Liver (tissue), 9 donors: ENCODE results near the gene PSRC1. TPM values are rescaled to one million over a fixed set of nuclear protein-coding genes. Genes with fewer than 3 reads are reported as not detected.

Experiments used
- DNase-seq: peaks from one replicate; pipeline ENCODE4 v3.0.0-alpha.2; 2017; ENCODE audit warnings: low spot score
- H3K27ac ChIP-seq, 2 donors: one replicate each; pipeline ENCODE4 v1.7.0; 2013; ENCODE audit warnings: inconsistent platforms in 2 of 2, low read length in 2 of 2, control low read depth in 1 of 2, low read depth in 1 of 2, mild to moderate bottlenecking in 1 of 2
- H3K27me3 ChIP-seq, 4 donors: one replicate each; pipeline versions ENCODE4 v1.6.1 to v1.7.0; 2013; ENCODE audit warnings: low read length in 3 of 4, inconsistent platforms in 1 of 4, mild to moderate bottlenecking in 1 of 4, moderate library complexity in 1 of 4; ENCODE audit not compliant: control insufficient read depth in 4 of 4, insufficient read depth in 4 of 4
- H3K36me3 ChIP-seq, 4 donors: one replicate each; pipeline versions ENCODE4 v1.6.1 to v1.7.0; 2013; ENCODE audit warnings: low read length in 3 of 4, mild to moderate bottlenecking in 3 of 4, low read depth in 1 of 4, moderate library complexity in 1 of 4; ENCODE audit not compliant: control insufficient read depth in 4 of 4, insufficient read depth in 3 of 4
- H3K4me1 ChIP-seq, 4 donors: one replicate each; pipeline versions ENCODE4 v1.6.1 to v1.7.0; 2013; ENCODE audit warnings: low read length in 3 of 4, mild to moderate bottlenecking in 3 of 4, moderate library complexity in 1 of 4; ENCODE audit not compliant: control insufficient read depth in 4 of 4, insufficient read depth in 4 of 4
- H3K4me3 ChIP-seq, 3 donors: one replicate each; pipeline versions ENCODE4 v1.6.1 to v1.7.0; 2013; ENCODE audit warnings: low read length in 3 of 3, control low read depth in 1 of 3, low read depth in 1 of 3, mild to moderate bottlenecking in 1 of 3
- H3K9ac ChIP-seq, 2 donors: one replicate each; pipeline ENCODE4 v1.7.0; 2013; ENCODE audit warnings: low read length in 2 of 2, mild to moderate bottlenecking in 2 of 2, moderate library complexity in 2 of 2, control low read depth in 1 of 2, low read depth in 1 of 2
- H3K9me3 ChIP-seq, 4 donors: one replicate each; pipeline versions ENCODE4 v1.6.1 to v1.7.0; 2013; ENCODE audit warnings: low read length in 3 of 4; ENCODE audit not compliant: control insufficient read depth in 4 of 4
- EGR1 ChIP-seq, 2 donors: IDR thresholded peaks; 2 replicates each; pipeline ENCODE4 v1.6.1; 2016 to 2018; ENCODE audit warnings: antibody characterized with exemption in 2 of 2, low read depth in 2 of 2
- FOXA1 ChIP-seq: IDR thresholded peaks from 2 replicates; pipeline ENCODE4 v1.6.1; 2016; ENCODE audit warnings: antibody characterized with exemption
- FOXA2 ChIP-seq: IDR thresholded peaks from 2 replicates; pipeline ENCODE4 v1.6.1; 2016; ENCODE audit warnings: antibody characterized with exemption
- HNF4A ChIP-seq, 2 donors: conservative IDR thresholded peaks; 2 replicates each; pipeline ENCODE4 v1.6.1; 2016; ENCODE audit warnings: antibody characterized with exemption in 2 of 2, mild to moderate bottlenecking in 2 of 2
- HNF4G ChIP-seq: IDR thresholded peaks from 2 replicates; pipeline ENCODE4 v1.6.1; 2016; ENCODE audit warnings: antibody characterized with exemption
- JUND ChIP-seq, 2 donors: IDR thresholded peaks; 2 replicates each; pipeline ENCODE4 v1.6.1; 2016; ENCODE audit warnings: antibody characterized with exemption in 2 of 2
- NR2F2 ChIP-seq: IDR thresholded peaks from 2 replicates; pipeline ENCODE4 v1.6.1; 2016; ENCODE audit warnings: antibody characterized with exemption
- RAD21 ChIP-seq, 2 donors: IDR thresholded peaks; 2 replicates each; pipeline ENCODE4 v1.6.1; 2016; ENCODE audit warnings: antibody characterized with exemption in 2 of 2, mild to moderate bottlenecking in 2 of 2
- RXRA ChIP-seq, 2 donors: IDR thresholded peaks; 2 replicates each; pipeline ENCODE4 v1.6.1; 2017 to 2018; ENCODE audit warnings: antibody characterized with exemption in 2 of 2, mild to moderate bottlenecking in 1 of 2
- SP1 ChIP-seq: IDR thresholded peaks from 2 replicates; pipeline ENCODE4 v1.6.1; 2018; ENCODE audit warnings: antibody characterized with exemption, mild to moderate bottlenecking
- TAF1 ChIP-seq: conservative IDR thresholded peaks from 2 replicates; pipeline ENCODE4 v1.6.1; 2016; ENCODE audit warnings: antibody characterized with exemption, mild to moderate bottlenecking
- YY1 ChIP-seq: IDR thresholded peaks from 2 replicates; pipeline ENCODE4 v1.6.1; 2016; ENCODE audit warnings: antibody characterized with exemption, mild to moderate bottlenecking
- WGBS: extraction: QIAGEN DNeasy Blood & Tissue Kit; methylation state at CpG from one replicate; pipeline ENCODE4 v1.1.7; 2013; 5-methylcytosine and 5-hydroxymethylcytosine counted together
- polyA plus RNA-seq, 2 donors: library from polyadenylated mRNA; stranded (reverse) in 1 of 2; unstranded in 1 of 2; fragments of 200-250 nt in 1 of 2; fragments of >200 nt in 1 of 2; fragmentation: Nextera tagmentation in 1 of 2; extraction: Ambion mirVana in 1 of 2; gene quantifications; one replicate each; pipeline versions ENCODE4 v1.2.1 to v1.2.3, GENCODE V29; 2013 to 2015
- total RNA-seq, 2 donors: library from RNA; depleted of rRNA; stranded (reverse); fragments of >200 nt; gene quantifications; one replicate each; pipeline ENCODE4 v1.2.3, GENCODE V29; 2014
- TF ChIP-seq, protein P1 (sequence below): IDR thresholded peaks from 2 replicates; pipeline ENCODE4 v1.6.1; 2016; ENCODE audit warnings: antibody characterized with exemption
- TF ChIP-seq, protein P2 (sequence below): IDR thresholded peaks from 2 replicates; pipeline ENCODE4 v1.6.1; 2016; ENCODE audit warnings: antibody characterized with exemption, mild to moderate bottlenecking
- TF ChIP-seq, protein P3 (sequence below): fragments of 150-350 bp; IDR thresholded peaks from 2 replicates; pipeline ENCODE4 v1.5.1; 2017; ENCODE audit warnings: improper control_type of control experiment, low read depth, low read length; ENCODE audit not compliant: missing input control
- TF ChIP-seq, protein P4 (sequence below): IDR thresholded peaks from 2 replicates; pipeline ENCODE4 v1.6.1; 2016; ENCODE audit warnings: antibody characterized with exemption
- donor health status: healthy.
- donor health status: healthy.
- donor health status: healthy.
- donor health status: healthy.
- donor health status: healthy.

PSRC1 gene
- total and polyA plus RNA-seq, 4 donors: 0.25 to 2.6 (median 1.1) TPM

DNA sequence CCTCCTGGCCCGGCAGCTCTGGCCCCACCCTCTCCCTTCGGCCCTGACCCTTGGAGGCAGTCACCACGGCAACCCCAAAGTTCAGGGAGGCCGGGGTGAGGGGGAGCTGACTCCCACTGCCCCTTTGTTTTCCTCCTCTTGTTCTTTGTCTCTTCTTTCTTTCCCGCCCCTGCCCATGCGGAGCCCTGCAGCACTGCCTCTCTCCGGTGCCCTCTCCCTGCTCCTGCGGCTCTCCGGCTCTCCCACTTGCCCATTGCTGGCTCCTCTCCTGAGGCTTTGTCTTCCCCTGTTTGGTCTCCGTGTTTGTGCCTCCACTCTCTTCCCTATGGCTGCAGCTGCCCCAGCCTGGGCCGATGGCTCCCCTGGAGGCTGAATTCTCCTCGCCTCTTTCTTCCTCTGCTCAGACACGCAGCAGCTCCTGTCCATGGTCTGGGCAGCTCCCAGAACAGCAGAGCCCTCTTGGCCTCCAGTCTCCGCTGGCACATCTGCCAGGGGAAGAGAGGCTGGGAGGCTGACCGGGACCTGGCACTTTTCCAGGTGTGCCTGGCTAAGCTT is 27.8 kb downstream of the PSRC1 start:
- DNase-seq: no peak
- Histone ChIP-seq H3K4me3 (no peak overlapping the region), H3K27me3 (no peaks in the 10 kb centered on the region), H3K9me3 (no peaks in the 10 kb centered on the region), H3K27ac (no peak overlapping the region), H3K9ac (no peak overlapping the region), H3K4me1 (peaks cover 0 to 2% (median under 1%) of the 10 kb centered on the region in 4 donors), H3K36me3 (no peaks in the 10 kb centered on the region)
- TF ChIP-seq, protein P1, sequence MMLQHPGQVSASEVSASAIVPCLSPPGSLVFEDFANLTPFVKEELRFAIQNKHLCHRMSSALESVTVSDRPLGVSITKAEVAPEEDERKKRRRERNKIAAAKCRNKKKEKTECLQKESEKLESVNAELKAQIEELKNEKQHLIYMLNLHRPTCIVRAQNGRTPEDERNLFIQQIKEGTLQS: no peak
- no peak for TF ChIP-seq HNF4G
- TF ChIP-seq, protein P2, sequence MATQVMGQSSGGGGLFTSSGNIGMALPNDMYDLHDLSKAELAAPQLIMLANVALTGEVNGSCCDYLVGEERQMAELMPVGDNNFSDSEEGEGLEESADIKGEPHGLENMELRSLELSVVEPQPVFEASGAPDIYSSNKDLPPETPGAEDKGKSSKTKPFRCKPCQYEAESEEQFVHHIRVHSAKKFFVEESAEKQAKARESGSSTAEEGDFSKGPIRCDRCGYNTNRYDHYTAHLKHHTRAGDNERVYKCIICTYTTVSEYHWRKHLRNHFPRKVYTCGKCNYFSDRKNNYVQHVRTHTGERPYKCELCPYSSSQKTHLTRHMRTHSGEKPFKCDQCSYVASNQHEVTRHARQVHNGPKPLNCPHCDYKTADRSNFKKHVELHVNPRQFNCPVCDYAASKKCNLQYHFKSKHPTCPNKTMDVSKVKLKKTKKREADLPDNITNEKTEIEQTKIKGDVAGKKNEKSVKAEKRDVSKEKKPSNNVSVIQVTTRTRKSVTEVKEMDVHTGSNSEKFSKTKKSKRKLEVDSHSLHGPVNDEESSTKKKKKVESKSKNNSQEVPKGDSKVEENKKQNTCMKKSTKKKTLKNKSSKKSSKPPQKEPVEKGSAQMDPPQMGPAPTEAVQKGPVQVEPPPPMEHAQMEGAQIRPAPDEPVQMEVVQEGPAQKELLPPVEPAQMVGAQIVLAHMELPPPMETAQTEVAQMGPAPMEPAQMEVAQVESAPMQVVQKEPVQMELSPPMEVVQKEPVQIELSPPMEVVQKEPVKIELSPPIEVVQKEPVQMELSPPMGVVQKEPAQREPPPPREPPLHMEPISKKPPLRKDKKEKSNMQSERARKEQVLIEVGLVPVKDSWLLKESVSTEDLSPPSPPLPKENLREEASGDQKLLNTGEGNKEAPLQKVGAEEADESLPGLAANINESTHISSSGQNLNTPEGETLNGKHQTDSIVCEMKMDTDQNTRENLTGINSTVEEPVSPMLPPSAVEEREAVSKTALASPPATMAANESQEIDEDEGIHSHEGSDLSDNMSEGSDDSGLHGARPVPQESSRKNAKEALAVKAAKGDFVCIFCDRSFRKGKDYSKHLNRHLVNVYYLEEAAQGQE: no peak
- TF ChIP-seq SP1: no peak
- TF ChIP-seq EGR1 (IDR thresholded peaks at IDR 0.05; ENCODE audit: low read depth in 2 of 2): no peak
- no peak for TF ChIP-seq NR2F2
- no peak for TF ChIP-seq YY1
- no peak for TF ChIP-seq HNF4A (conservative IDR thresholded peaks at IDR 0.05)
- TF ChIP-seq, protein P3, sequence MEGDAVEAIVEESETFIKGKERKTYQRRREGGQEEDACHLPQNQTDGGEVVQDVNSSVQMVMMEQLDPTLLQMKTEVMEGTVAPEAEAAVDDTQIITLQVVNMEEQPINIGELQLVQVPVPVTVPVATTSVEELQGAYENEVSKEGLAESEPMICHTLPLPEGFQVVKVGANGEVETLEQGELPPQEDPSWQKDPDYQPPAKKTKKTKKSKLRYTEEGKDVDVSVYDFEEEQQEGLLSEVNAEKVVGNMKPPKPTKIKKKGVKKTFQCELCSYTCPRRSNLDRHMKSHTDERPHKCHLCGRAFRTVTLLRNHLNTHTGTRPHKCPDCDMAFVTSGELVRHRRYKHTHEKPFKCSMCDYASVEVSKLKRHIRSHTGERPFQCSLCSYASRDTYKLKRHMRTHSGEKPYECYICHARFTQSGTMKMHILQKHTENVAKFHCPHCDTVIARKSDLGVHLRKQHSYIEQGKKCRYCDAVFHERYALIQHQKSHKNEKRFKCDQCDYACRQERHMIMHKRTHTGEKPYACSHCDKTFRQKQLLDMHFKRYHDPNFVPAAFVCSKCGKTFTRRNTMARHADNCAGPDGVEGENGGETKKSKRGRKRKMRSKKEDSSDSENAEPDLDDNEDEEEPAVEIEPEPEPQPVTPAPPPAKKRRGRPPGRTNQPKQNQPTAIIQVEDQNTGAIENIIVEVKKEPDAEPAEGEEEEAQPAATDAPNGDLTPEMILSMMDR: no peak
- 69% methylated on average over 15 of the region's 15 CpGs for WGBS

DNA sequence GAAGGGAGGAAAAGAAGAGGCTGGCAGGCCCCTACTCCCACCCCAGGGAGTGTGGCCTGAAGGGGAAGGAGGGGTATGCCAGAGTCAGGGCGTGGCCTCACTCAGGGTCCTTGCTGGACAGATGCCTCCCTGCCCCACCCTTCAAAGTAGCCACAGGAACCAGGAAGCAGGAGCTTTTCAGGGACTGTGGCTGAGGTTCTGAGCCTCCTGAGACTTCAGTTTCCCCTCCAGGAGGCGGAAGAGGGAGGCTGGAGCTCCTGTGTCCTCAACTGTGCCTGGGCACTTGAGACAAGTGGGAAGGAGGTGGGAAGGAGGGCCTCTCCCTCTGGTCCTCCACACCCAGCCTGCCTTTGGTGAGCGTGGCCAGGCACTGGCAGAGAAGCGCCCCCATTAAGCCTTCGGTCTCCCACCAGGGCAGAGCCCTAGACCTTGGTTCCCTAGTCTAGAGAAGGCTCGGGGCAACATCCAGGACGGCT is 28.3 kb downstream of the PSRC1 start:
- no peak overlapping the region for H3K4me3 ChIP-seq
- no peaks in the 10 kb centered on the region for H3K9me3 ChIP-seq
- H3K27me3 ChIP-seq: no peaks in the 10 kb centered on the region
- TF ChIP-seq HNF4G (no peak), TAF1 (no peak), NR2F2 (no peak), FOXA1 (no peak), RXRA (IDR thresholded peaks at IDR 0.05) (no peak), FOXA2 (no peak), RAD21 (IDR thresholded peaks at IDR 0.05) (no peak), SP1 (no peak), EGR1 (IDR thresholded peaks at IDR 0.05; ENCODE audit: low read depth in 2 of 2) (no peak), JUND (IDR thresholded peaks at IDR 0.05) (no peak), YY1 (no peak)
- TF ChIP-seq, protein P2: no peak
- TF ChIP-seq, protein P1: no peak
- TF ChIP-seq, protein P4, sequence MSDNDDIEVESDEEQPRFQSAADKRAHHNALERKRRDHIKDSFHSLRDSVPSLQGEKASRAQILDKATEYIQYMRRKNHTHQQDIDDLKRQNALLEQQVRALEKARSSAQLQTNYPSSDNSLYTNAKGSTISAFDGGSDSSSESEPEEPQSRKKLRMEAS: no peak
- H3K27ac ChIP-seq: no peak overlapping the region
- H3K36me3 ChIP-seq: no peaks in the 10 kb centered on the region
- H3K9ac ChIP-seq: no peak overlapping the region
- H3K4me1 ChIP-seq: peaks cover 2 to 6% (median 3%) of the 10 kb centered on the region in 4 donors
- whole genome bisulfite sequencing: 88% methylated on average over 7 of the region's 7 CpGs
- no peak for DNase-seq
